Breast epithelium (tissue), 4 donors: ENCODE data around the gene CGN. TPM values are rescaled to one million over a fixed set of nuclear protein-coding genes. Genes with fewer than 3 reads are reported as not detected.

Experiments used
- DNase-seq, 2 donors: peaks; one replicate each; pipeline ENCODE4 v3.0.0-alpha.2; 2019; ENCODE audit warnings: low spot score in 2 of 2
- H3K27ac ChIP-seq, 2 donors: fragments of 200-600 bp; sonication (generic) in 1 of 2; one replicate each; pipeline ENCODE4 v1.5.1; 2016 to 2019; ENCODE audit warnings: mild to moderate bottlenecking in 1 of 2
- H3K27me3 ChIP-seq, 2 donors: fragments of 200-600 bp; sonication (generic) in 1 of 2; one replicate each; pipeline versions ENCODE4 v1.5.1 to v1.6.0; 2017 to 2019; ENCODE audit warnings: control low read depth in 1 of 2, mild to moderate bottlenecking in 1 of 2
- H3K36me3 ChIP-seq: fragments of 200-600 bp; one replicate; pipeline ENCODE4 v1.5.1; 2019
- H3K4me1 ChIP-seq, 2 donors: fragments of 200-600 bp; sonication (generic); one replicate each; pipeline ENCODE4 v1.5.1; 2016 to 2019; ENCODE audit warnings: control low read depth in 1 of 2
- H3K4me3 ChIP-seq, 3 donors: fragments of 200-600 bp; sonication (generic); 1 replicate in 2 of 3; 2 replicates in 1 of 3; pipeline ENCODE4 v1.5.1; 2016 to 2019; ENCODE audit warnings: mild to moderate bottlenecking in 3 of 3, moderate library complexity in 2 of 3
- H3K9me3 ChIP-seq, 2 donors: fragments of 200-600 bp; sonication (generic) in 1 of 2; one replicate each; pipeline ENCODE4 v1.5.1; 2016 to 2019; ENCODE audit warnings: control low read depth in 1 of 2
- POLR2A ChIP-seq: fragments of 450-650 bp; IDR thresholded peaks from one replicate; pipeline ENCODE4 v1.6.1; 2016; ENCODE audit warnings: antibody characterized with exemption, mild to moderate bottlenecking, moderate library complexity
- POLR2AphosphoS5 ChIP-seq, 3 donors: sonication (generic); formaldehyde crosslinking; IDR thresholded peaks; one replicate each; pipeline ENCODE4 v1.6.1; 2017; ENCODE audit warnings: antibody characterized with exemption in 3 of 3
- intact Hi-C: fragments of 100-400 bp; cut with DNase I; formaldehyde crosslinking; loops from one replicate; pipeline ENCODE4 v1.15.1; 2023; ENCODE audit warnings: low total_unique reads
- total RNA-seq, 3 donors: library from RNA; depleted of rRNA; stranded (reverse); fragments of >200 nt; gene quantifications; one replicate each; pipeline ENCODE4 v1.1.0, GENCODE V29; 2016
- TF ChIP-seq, protein P1 (sequence below), 3 donors: fragments of 450-650 bp; IDR thresholded peaks; one replicate each; pipeline ENCODE4 v1.5.1; 2016 to 2017; ENCODE audit warnings: antibody characterized with exemption in 3 of 3, mild to moderate bottlenecking in 3 of 3, moderate library complexity in 3 of 3

CGN gene
- total RNA-seq, 3 donors from 2014 or later: 0.16 to 28.1 (median 13.4) TPM

DNA sequence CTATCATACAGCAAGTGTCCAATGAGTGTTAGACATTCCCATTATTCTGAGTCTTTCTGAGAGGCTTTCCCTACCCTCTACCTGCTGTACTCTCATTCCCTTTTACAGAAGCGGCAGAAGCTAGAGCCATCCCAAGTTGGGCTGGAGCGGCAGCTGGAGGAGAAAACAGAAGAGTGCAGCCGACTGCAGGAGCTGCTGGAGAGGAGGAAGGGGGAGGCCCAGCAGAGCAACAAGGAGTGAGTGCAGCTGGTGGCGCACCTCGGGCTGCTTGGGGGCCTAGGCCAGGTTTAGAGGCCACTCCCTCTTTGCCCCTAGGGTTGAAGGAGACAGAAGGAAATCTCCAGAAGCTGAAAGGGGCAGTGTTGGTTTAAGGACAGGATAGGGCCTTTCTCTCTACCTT is 12.1 kb downstream of the CGN start:
- intact Hi-C loops: no loop called here
- no peaks in the 10 kb centered on the region for H3K9me3 ChIP-seq
- no peak overlapping the region for H3K4me3 ChIP-seq
- DNase-seq: no peak
- no peaks in the 10 kb centered on the region for H3K27me3 ChIP-seq
- H3K27ac ChIP-seq: no peak overlapping the region
- TF ChIP-seq POLR2AphosphoS5 (IDR thresholded peaks at IDR 0.05) (no peak), POLR2A (no peak)
- TF ChIP-seq, protein P1, sequence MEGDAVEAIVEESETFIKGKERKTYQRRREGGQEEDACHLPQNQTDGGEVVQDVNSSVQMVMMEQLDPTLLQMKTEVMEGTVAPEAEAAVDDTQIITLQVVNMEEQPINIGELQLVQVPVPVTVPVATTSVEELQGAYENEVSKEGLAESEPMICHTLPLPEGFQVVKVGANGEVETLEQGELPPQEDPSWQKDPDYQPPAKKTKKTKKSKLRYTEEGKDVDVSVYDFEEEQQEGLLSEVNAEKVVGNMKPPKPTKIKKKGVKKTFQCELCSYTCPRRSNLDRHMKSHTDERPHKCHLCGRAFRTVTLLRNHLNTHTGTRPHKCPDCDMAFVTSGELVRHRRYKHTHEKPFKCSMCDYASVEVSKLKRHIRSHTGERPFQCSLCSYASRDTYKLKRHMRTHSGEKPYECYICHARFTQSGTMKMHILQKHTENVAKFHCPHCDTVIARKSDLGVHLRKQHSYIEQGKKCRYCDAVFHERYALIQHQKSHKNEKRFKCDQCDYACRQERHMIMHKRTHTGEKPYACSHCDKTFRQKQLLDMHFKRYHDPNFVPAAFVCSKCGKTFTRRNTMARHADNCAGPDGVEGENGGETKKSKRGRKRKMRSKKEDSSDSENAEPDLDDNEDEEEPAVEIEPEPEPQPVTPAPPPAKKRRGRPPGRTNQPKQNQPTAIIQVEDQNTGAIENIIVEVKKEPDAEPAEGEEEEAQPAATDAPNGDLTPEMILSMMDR (IDR thresholded peaks at IDR 0.05): no peak
- no peaks in the 10 kb centered on the region for H3K36me3 ChIP-seq
- no peaks in the 10 kb centered on the region for H3K4me1 ChIP-seq

DNA sequence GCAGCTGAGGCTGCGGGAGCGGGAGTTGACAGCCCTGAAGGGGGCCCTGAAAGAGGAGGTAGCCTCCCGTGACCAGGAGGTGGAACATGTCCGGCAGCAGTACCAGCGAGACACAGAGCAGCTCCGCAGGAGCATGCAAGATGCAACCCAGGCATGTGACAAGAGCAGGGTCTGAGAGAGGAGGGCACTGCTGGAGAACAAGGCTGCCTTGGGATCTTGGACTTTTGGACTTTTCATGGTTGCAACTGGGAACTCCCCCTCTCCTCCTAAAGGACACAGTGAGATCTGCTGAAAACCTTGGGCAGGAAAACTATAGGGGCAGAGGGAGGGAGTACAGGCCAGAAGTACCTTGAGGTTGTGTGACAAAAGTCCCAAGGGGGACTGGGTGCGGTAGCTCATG is 13.5 kb downstream of the CGN start:
- Histone ChIP-seq H3K4me1 (no peaks in the 10 kb centered on the region), H3K27me3 (no peaks in the 10 kb centered on the region), H3K9me3 (no peaks in the 10 kb centered on the region), H3K4me3 (no peak overlapping the region), H3K36me3 (no peaks in the 10 kb centered on the region), H3K27ac (no peak overlapping the region)
- TF ChIP-seq, protein P1 (IDR thresholded peaks at IDR 0.05): no peak
- TF ChIP-seq POLR2A (no peak), POLR2AphosphoS5 (IDR thresholded peaks at IDR 0.05) (no peak)
- intact Hi-C loops: no loop called here
- no peak for DNase-seq

DNA sequence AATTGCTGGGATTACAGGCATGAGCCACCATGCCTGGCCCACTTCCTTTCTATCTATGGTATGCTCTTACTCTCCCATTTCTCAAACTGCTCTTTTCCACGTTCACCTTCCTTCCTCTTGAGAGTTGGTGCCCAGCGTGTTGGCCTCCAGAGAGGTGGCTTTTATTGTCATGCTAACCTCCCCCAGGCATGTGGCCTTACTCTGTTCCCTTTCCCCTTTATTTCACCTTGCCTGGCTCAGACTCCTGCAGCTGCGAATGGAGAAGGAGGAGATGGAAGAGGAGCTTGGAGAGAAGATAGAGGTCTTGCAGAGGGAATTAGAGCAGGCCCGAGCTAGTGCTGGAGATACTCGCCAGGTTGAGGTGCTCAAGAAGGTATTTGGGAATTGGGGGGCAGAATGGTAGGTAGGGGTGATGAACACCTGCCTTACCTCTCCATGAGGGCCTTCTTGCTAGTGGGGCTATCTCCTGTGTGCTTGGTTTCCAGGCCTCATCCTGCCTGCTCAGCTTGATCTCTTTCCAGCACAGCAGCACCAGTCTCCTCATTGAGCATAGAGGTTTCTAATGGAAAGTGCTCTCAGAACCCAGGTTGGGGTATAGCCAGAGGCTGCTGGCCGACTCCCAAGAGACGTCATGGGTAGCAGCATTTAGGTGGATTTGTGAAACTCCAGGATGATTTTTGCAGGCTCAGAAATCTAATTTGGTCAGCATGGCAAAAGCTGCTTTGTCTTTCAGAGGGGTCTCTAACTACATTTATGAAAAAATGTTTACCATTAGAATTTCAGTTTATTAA is 15.7 kb downstream of the CGN start:
- no peak for DNase-seq
- Histone ChIP-seq H3K9me3 (no peaks in the 10 kb centered on the region), H3K4me3 (no peak overlapping the region), H3K36me3 (no peaks in the 10 kb centered on the region), H3K27me3 (no peaks in the 10 kb centered on the region), H3K27ac (no peak overlapping the region), H3K4me1 (no peaks in the 10 kb centered on the region)
- intact Hi-C loops: no loop called here
- TF ChIP-seq POLR2AphosphoS5 (IDR thresholded peaks at IDR 0.05) (no peak), POLR2A (no peak)
- TF ChIP-seq, protein P1 (IDR thresholded peaks at IDR 0.05): no peak

DNA sequence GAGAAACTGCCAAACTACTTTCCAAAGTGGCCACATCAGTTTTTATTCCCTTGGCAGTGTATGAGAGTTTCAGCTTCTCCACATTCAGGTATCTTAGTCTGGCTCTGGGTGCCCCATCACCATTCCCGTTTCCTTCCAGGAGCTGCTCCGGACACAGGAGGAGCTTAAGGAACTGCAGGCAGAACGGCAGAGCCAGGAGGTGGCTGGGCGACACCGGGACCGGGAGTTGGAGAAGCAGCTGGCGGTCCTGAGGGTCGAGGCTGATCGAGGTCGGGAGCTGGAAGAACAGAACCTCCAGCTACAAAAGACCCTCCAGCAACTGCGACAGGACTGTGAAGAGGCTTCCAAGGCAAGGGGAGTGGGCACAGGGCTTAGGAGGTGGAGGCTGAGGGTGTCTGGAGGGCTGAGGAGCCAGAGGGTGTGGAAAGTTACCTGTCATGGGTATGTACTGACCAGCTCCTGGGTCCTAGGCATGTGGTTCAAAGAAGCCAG is 18.1 kb downstream of the CGN start:
- no peaks in the 10 kb centered on the region for H3K36me3 ChIP-seq
- no peak for DNase-seq

DNA sequence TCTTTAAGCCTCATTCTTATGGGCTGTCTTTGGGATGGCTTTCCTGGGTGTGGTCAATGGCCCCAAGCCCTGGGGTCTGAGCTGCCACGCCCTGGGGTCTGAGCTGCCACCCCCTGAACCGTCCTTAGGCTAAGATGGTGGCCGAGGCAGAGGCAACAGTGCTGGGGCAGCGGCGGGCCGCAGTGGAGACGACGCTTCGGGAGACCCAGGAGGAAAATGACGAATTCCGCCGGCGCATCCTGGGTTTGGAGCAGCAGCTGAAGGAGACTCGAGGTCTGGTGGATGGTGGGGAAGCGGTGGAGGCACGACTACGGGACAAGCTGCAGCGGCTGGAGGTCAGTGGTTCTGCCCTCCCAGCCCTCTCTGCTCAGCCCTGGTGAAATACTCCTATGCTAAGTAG is 18.6 kb downstream of the CGN start:
- Histone ChIP-seq H3K27me3 (no peaks in the 10 kb centered on the region), H3K4me1 (no peaks in the 10 kb centered on the region), H3K27ac (no peak overlapping the region), H3K9me3 (no peaks in the 10 kb centered on the region), H3K36me3 (no peaks in the 10 kb centered on the region), H3K4me3 (no peak overlapping the region)
- DNase-seq: no peak
- TF ChIP-seq, protein P1 (IDR thresholded peaks at IDR 0.05): no peak
- TF ChIP-seq POLR2A: no peak
- intact Hi-C loops: no loop called here

More for the DNA sequence above, 18.1 kb downstream of the CGN start:
- TF ChIP-seq POLR2AphosphoS5 (IDR thresholded peaks at IDR 0.05) (no peak), POLR2A (no peak)
- TF ChIP-seq, protein P1 (IDR thresholded peaks at IDR 0.05): no peak
- no peaks in the 10 kb centered on the region for H3K27me3 ChIP-seq
- H3K27ac ChIP-seq: no peak overlapping the region
- H3K9me3 ChIP-seq: no peaks in the 10 kb centered on the region
- intact Hi-C loops: no loop called here
- no peak overlapping the region for H3K4me3 ChIP-seq
- no peaks in the 10 kb centered on the region for H3K4me1 ChIP-seq
